ENCODE measurements around the gene HUS1B. TPM values are rescaled to one million over a fixed set of nuclear protein-coding genes. Genes with fewer than 3 reads are reported as not detected.

The HUS1B gene
- total RNA-seq, 4 donors from 2014 or later, result 3.3 to 8.4 (median 7.5) TPM; not detected in 1

DNA sequence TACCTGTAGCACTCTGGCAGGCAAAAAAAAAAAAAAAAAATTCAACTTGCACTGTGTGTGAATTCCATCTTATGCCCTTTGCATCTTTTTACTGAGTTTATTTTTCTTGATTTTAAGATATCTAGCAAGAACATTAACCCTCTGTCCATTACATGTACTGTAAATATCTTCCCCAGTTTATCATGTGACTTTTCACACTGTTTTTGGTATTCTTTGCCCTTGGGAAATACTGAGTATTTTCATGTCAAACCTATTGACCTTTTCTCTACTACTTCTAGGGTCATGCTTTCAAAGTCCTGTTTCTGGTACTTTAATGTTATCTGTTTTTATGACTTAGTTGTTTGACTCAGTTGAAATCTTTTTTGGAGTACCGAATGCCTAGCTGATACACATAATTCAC, 843 bp upstream of the HUS1B start:
- no peak overlapping the region for H3K4me3 ChIP-seq
- DNase-seq (ENCODE audit: low spot score in 2 of 2), result no peak
- TF ChIP-seq EP300 (IDR thresholded peaks at IDR 0.05) (no peak), POLR2A (IDR thresholded peaks at IDR 0.05) (no peak)
- TF ChIP-seq, protein P1, sequence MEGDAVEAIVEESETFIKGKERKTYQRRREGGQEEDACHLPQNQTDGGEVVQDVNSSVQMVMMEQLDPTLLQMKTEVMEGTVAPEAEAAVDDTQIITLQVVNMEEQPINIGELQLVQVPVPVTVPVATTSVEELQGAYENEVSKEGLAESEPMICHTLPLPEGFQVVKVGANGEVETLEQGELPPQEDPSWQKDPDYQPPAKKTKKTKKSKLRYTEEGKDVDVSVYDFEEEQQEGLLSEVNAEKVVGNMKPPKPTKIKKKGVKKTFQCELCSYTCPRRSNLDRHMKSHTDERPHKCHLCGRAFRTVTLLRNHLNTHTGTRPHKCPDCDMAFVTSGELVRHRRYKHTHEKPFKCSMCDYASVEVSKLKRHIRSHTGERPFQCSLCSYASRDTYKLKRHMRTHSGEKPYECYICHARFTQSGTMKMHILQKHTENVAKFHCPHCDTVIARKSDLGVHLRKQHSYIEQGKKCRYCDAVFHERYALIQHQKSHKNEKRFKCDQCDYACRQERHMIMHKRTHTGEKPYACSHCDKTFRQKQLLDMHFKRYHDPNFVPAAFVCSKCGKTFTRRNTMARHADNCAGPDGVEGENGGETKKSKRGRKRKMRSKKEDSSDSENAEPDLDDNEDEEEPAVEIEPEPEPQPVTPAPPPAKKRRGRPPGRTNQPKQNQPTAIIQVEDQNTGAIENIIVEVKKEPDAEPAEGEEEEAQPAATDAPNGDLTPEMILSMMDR (IDR thresholded peaks at IDR 0.05), result no peak
- peaks cover 0 to 28% (median 10%) of the 10 kb centered on the region in 4 donors for H3K4me1 ChIP-seq
- 32 to 43% methylated on average over 1 of the region's 1 CpG for WGBS, 2 donors
- H3K36me3 ChIP-seq, result peaks cover 0 to 24% (median 0%) of the 10 kb centered on the region in 3 donors
- H3K9me3 ChIP-seq, result peaks cover 0 to 17% (median 2%) of the 10 kb centered on the region in 4 donors
- H3K27me3 ChIP-seq, result no peaks in the 10 kb centered on the region
- no peak overlapping the region for H3K27ac ChIP-seq

DNA sequence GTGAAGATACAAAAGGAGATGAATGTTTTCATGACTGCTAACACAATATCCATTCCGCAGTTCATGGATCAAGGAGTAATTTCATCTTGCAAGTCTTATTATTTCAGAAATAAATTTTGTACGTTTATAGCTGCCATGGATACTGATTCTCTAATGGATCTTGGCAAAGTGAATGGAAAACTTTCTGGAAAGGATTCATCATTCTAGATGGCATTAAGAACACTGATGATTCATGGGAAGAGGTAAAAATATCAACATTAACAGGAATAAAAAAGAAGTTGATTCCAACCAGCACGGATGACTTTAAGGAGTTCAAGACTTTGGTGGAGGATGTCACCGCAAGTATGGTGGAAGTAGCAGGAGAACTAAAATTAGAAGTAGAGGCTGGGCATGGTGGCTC, 2.8 kb downstream of the HUS1B start:
- H3K9me3 ChIP-seq, result peaks cover 0 to 17% (median 2%) of the 10 kb centered on the region in 4 donors
- H3K27ac ChIP-seq, result no peak overlapping the region
- no peak for DNase-seq (ENCODE audit: low spot score in 2 of 2)
- no peaks in the 10 kb centered on the region for H3K27me3 ChIP-seq
- peaks cover 0 to 24% (median 0%) of the 10 kb centered on the region in 3 donors for H3K36me3 ChIP-seq
- WGBS, 2 donors, result 80 to 83% methylated on average over 4 of the region's 4 CpGs
- peaks cover 0 to 17% (median 4%) of the 10 kb centered on the region in 4 donors for H3K4me1 ChIP-seq
- H3K4me3 ChIP-seq, result no peak overlapping the region
- no peak for TF ChIP-seq EP300 (IDR thresholded peaks at IDR 0.05)

DNA sequence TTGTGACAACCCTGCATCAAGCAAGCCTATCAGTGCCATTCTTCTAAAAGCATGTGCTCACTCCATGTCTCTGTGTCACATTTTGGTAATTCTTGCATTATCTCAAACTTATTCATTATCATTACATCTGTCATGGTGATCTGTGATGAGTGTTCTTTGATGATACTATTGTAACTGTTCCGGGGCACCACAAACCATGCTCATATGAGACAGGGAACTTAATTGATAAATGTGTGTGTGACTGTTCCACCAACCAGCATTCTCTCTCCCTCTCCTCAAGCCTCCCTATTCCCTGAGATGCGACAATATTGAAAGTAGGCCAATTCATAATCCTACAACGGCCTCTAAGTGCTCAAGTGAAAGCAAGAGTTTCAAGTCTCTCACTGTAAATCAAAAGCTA, 4.0 kb downstream of the HUS1B start:
- Histone ChIP-seq H3K4me3 (no peak overlapping the region), H3K9me3 (peaks cover 0 to 17% (median 2%) of the 10 kb centered on the region in 4 donors), H3K27me3 (no peaks in the 10 kb centered on the region), H3K27ac (no peak overlapping the region), H3K4me1 (peaks cover 0 to 6% (median 3%) of the 10 kb centered on the region in 4 donors), H3K36me3 (peaks cover 0 to 24% (median 0%) of the 10 kb centered on the region in 3 donors)
- 85 to 87% methylated on average over 3 of the region's 3 CpGs for WGBS, 2 donors
- TF ChIP-seq, protein P1 (IDR thresholded peaks at IDR 0.05), result no peak
- TF ChIP-seq EP300 (IDR thresholded peaks at IDR 0.05), result no peak
- no peak for TF ChIP-seq POLR2A (IDR thresholded peaks at IDR 0.05)
- no peak for DNase-seq (ENCODE audit: low spot score in 2 of 2)

DNA sequence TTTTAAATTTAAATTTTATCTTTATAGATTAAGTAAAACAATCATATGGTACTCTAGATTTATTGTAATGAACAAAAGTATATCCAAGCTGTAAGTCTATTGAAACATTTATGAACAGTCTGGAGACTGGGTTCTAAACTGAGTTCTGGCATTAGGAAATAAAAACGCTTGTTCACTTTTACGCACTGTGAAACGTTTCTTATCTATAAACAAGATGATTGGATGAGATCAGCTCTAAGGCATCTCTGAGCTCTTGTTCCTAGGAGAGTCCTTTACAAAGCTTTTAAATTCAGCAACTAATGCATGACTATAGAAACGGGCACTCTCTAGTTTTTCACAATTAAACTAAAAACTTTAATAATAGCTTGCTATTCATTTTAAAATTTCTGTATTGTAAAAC, 6.8 kb downstream of the HUS1B start:
- TF ChIP-seq EP300 (IDR thresholded peaks at IDR 0.05) (no peak), POLR2A (IDR thresholded peaks at IDR 0.05) (no peak)
- TF ChIP-seq, protein P1 (IDR thresholded peaks at IDR 0.05), result no peak
- no peak overlapping the region for H3K27ac ChIP-seq
- no peak for DNase-seq (ENCODE audit: low spot score in 2 of 2)

DNA sequence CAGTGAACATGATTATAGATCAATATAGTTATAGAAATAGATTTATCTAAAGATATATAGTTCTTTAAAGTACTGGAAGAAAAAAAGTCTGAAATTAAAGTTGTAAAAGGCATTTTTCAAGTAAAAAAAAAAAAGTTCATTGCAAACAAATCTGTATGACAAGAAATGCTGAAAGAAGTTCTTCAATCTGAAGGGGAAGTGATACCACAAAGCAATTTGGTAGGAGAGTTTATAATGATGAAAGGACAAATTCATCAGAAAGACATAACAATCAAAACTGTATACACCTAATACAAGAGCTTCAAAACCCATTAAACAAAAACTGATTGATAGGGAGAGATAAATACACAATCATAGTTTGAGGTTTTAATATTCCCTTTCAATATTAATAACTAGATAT, 14.1 kb downstream of the HUS1B start:
- H3K27ac ChIP-seq, result no peak overlapping the region
- H3K9me3 ChIP-seq, result no peaks in the 10 kb centered on the region
- no peaks in the 10 kb centered on the region for H3K27me3 ChIP-seq
- TF ChIP-seq EP300 (IDR thresholded peaks at IDR 0.05) (no peak), POLR2A (IDR thresholded peaks at IDR 0.05) (no peak)
- TF ChIP-seq, protein P1 (IDR thresholded peaks at IDR 0.05), result no peak
- no peaks in the 10 kb centered on the region for H3K36me3 ChIP-seq
- no peak overlapping the region for H3K4me3 ChIP-seq
- DNase-seq (ENCODE audit: low spot score in 2 of 2), result no peak
- peaks cover 0 to 3% (median 0%) of the 10 kb centered on the region in 4 donors for H3K4me1 ChIP-seq

More for the DNA sequence above, 6.8 kb downstream of the HUS1B start:
- 49 to 52% methylated on average over 4 of the region's 4 CpGs for WGBS, 2 donors
- H3K4me3 ChIP-seq, result no peak overlapping the region
- H3K4me1 ChIP-seq, result peaks cover 0 to 3% (median 0%) of the 10 kb centered on the region in 4 donors
- no peaks in the 10 kb centered on the region for H3K27me3 ChIP-seq
- H3K36me3 ChIP-seq, result peaks cover 0 to 10% (median 0%) of the 10 kb centered on the region in 3 donors
- peaks cover 0 to 12% (median 2%) of the 10 kb centered on the region in 4 donors for H3K9me3 ChIP-seq

Data from tibial nerve (tissue), 4 donors.